GM18951 (cell line): ENCODE results near the gene PRPS2.

ENCODE experiments used
- POLR2A ChIP-seq: IDR thresholded peaks from 4 replicates; pipeline ENCODE4 v1.6.1; 2011; ENCODE audit warnings: mild to moderate bottlenecking; ENCODE audit not compliant: insufficient read length, insufficient read depth; ENCODE audit errors: extremely low read depth
- in situ Hi-C: fragments of 300-500 bp; cut with MboI; formaldehyde crosslinking; loops from one replicate; pipeline ENCODE4 v1.12.0; 2022; ENCODE audit warnings: low sequenced_read_pairs, mixed read lengths, inconsistent platforms; ENCODE audit not compliant: unreplicated experiment

PRPS2 gene

GRCh38 chrX:12843668-12844279, 52.6 kb downstream of the PRPS2 start:
- no peak for TF ChIP-seq POLR2A
- in situ Hi-C loops, result no loop called here

DNA sequence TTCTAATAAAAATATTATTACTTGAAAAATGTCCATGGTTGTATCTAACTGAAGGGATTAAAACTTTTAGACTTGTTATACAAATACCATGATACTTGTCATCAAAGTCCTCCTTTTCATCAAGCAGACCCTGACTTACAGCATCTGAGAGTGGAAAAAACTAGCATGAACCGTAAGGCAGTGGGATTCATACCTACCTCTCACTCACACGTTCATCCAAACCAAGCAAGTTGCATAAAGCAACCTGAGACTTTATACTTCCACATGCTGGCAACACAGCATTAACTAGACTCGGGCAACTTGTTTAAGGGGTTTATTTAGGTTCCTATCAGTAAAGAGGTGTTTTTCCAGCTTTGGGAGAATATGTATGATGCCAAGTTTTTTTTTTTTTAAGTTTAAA, 53.1 kb downstream of the PRPS2 start:
- in situ Hi-C loops, result no loop called here
- TF ChIP-seq POLR2A, result peak; percentile 13

DNA sequence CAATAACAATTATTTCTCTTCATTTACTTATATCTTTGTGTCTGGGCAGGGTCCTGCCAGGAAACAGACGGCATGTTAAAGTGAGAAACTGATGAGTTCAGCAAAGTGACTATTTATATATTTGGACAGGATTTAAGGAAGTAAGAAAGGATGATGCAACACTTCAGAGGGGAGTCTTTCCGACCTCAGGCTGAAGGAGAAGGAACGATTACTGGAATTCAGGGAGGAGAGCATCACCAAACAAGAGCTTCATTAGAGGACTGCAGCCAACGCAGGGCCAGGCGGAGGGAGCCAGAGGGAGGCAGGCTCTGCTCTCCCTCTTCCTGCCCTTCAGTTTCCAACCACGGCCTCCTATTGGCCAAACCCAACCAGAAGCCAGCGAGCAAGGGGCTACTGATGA, 74.1 kb downstream of the PRPS2 start:
- in situ Hi-C loops, result no loop called here
- no peak for TF ChIP-seq POLR2A

GRCh38 chrX:12866451-12867377, 75.5 kb downstream of the PRPS2 start, which contains the start of gene TLR7:
TSS of gene TLR7 (plus strand) at chrX:12867072. CDS start at chrX:12867579, 507 bp downstream.
- in situ Hi-C loops, result no loop called here

DNA sequence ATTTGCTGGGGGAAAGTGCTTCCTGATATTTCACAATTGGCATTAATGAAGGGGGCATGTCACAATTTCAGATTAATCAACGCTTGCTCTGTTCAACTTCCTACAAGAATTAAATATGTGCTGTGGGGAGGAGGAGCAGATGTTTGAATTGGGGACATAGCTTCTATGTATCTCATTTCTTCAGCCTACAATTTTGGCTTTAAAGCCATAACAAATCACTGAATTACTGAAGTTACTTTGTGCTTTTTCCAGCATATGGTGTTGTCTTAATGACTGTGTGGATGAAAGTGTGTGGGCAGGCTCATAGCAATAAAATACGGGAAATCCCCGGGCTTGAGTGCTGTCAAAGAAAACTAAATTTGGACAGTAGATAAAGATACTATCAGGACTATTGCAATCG, 76.5 kb downstream of the PRPS2 start:
- TF ChIP-seq POLR2A, result no peak
- in situ Hi-C loops, result no loop called here

More at GRCh38 chrX:12866451-12867377, 75.5 kb downstream of the PRPS2 start, which contains the start of gene TLR7:
- no peak for TF ChIP-seq POLR2A

- in situ Hi-C loops, result no loop called here
- TF ChIP-seq POLR2A, result no peak
Measured at GRCh38 chrX:12868747-12869146, 77.5 kb downstream of the PRPS2 start.

GRCh38 chrX:12871257-12871656, 80.0 kb downstream of the PRPS2 start:
- TF ChIP-seq POLR2A, result no peak
- in situ Hi-C loops, result no loop called here

DNA sequence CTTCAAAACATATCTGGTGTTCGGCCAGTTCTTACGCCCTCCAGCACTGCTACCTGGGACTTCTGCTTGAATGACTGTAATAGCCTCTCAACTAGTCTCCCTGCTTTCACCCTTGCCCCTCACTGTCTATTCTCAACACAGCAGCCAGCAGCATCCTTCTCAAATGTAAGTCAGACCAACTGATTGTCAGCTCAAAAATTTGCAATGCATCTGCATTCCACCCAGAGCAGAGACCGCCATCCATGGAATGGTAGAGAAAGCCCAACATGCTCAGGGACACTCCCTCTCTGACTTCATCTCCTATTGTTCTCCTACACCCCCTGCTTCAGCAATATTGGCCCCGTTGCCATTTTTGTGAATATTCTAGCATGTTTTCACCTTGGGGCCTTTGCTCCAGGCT, 81.5 kb downstream of the PRPS2 start:
- no peak for TF ChIP-seq POLR2A
- in situ Hi-C loops, result no loop called here
